HepG2 (cell line): ENCODE measurements around the gene LOC128125822.

ENCODE experiments used
- ATF1 ChIP-seq: IDR thresholded peaks from 2 replicates; pipeline ENCODE4 v1.6.1; 2016; ENCODE audit warnings: mild to moderate bottlenecking, control low read depth
- E2F5 ChIP-seq: sonication (generic); formaldehyde crosslinking; conservative IDR thresholded peaks from 2 replicates; pipeline ENCODE4 v1.4.0; 2020; ENCODE audit warnings: missing genetic modification reagents
- FOXO1 ChIP-seq: sonication (generic); formaldehyde crosslinking; IDR thresholded peaks from 2 replicates; pipeline ENCODE4 v1.4.0; 2020; ENCODE audit warnings: missing genetic modification reagents
- GATAD1 ChIP-seq: IDR thresholded peaks from 2 replicates; pipeline ENCODE4 v1.6.1; 2016; ENCODE audit warnings: missing genetic modification reagents, missing compliant biosample characterization
- KLF16 ChIP-seq, 2 experiments: sonication (generic) in 1 of 2; formaldehyde crosslinking in 1 of 2; IDR thresholded peaks; 2 replicates each; pipeline versions ENCODE4 v1.6.1 to v1.8.0; 2016 to 2023; ENCODE audit warnings: missing genetic modification reagents in 2 of 2, missing compliant biosample characterization in 1 of 2
- MEF2D ChIP-seq: sonication (generic); formaldehyde crosslinking; IDR thresholded peaks from 2 replicates; pipeline ENCODE4 v1.5.1; 2020; ENCODE audit warnings: mild to moderate bottlenecking, missing genetic modification reagents
- SMAD1 ChIP-seq: sonication (generic); formaldehyde crosslinking; IDR thresholded peaks from 2 replicates; pipeline ENCODE4 v1.4.0; 2020; ENCODE audit warnings: missing genetic modification reagents, low read depth, mild to moderate bottlenecking, borderline replicate concordance
- THRA ChIP-seq: sonication (generic); formaldehyde crosslinking; IDR thresholded peaks from 2 replicates; pipeline ENCODE4 v1.4.0; 2020; ENCODE audit warnings: missing genetic modification reagents, borderline replicate concordance
- ZKSCAN5 ChIP-seq: sonication (generic); formaldehyde crosslinking; IDR thresholded peaks from 2 replicates; pipeline ENCODE4 v1.5.1; 2020; ENCODE audit warnings: mild to moderate bottlenecking, missing genetic modification reagents
- ZNF33A ChIP-seq: sonication (generic); formaldehyde crosslinking; IDR thresholded peaks from 2 replicates; pipeline ENCODE4 v1.5.1; 2020; ENCODE audit warnings: missing genetic modification reagents, mild to moderate bottlenecking, moderate library complexity, borderline replicate concordance
- ZNF530 ChIP-seq: sonication (generic); formaldehyde crosslinking; IDR thresholded peaks from 2 replicates; pipeline ENCODE4 v1.5.0; 2020; ENCODE audit warnings: low read depth, mild to moderate bottlenecking, missing genetic modification reagents
- ZNF598 ChIP-seq: sonication (generic); formaldehyde crosslinking; IDR thresholded peaks from 2 replicates; pipeline ENCODE4 v1.5.1; 2020; ENCODE audit warnings: mild to moderate bottlenecking, missing genetic modification reagents, borderline replicate concordance
- ZNF879 ChIP-seq: sonication (generic); formaldehyde crosslinking; IDR thresholded peaks from 2 replicates; pipeline ENCODE4 v1.8.1; 2023; ENCODE audit warnings: missing genetic modification reagents
- ZSCAN29 ChIP-seq: sonication (generic); formaldehyde crosslinking; conservative IDR thresholded peaks from 2 replicates; pipeline ENCODE4 v1.4.0; 2020; ENCODE audit warnings: mild to moderate bottlenecking, missing genetic modification reagents
- TF ChIP-seq, protein P1 (sequence below): sonication (generic); formaldehyde crosslinking; IDR thresholded peaks from 2 replicates; pipeline ENCODE4 v1.5.1; 2020; ENCODE audit warnings: missing genetic modification reagents, mild to moderate bottlenecking, borderline replicate concordance
- TF ChIP-seq, protein P2 (sequence below): sonication (generic); formaldehyde crosslinking; IDR thresholded peaks from 2 replicates; pipeline ENCODE4 v1.4.0; 2020; ENCODE audit warnings: missing genetic modification reagents, borderline replicate concordance

The LOC128125822 gene

DNA sequence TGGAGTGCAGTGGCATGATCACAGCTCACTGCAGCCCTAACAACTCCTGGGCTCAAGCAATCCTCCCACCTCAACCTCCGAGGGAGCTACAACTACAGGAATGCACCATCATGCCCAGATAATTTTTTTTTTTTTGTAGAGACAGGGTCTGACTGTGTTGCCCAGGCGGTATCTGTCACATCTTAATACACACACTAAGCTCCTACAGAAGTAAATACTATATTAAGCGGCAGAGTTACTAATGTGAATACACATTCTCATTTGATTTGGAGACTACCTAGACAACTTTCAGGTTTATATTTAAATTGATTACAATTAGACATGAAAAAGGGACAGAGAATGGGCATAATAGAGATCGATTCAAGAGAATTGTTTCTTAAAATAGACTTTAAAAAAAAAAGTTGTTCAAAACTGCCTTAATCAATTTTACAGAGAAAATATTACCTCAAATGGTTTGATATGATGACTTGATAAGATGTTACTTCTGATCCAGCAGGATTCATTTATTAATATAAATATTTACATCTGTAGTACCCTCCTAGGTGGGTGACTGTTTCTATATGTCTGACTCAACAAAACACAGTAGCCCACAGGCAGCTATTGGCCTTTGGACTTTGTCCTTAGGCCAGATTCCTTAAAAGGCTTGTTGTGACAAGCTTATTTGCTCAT is 7.1 kb upstream of the LOC128125822 start (continued):
- TF ChIP-seq E2F5 (CRISPR knock-in tag): no peak
- TF ChIP-seq SMAD1: no peak
- TF ChIP-seq ZSCAN29 (CRISPR knock-in tag): no peak; the same call in 1 of the 2 replicates
- TF ChIP-seq ZNF530 (CRISPR knock-in tag): no peak
- peak; percentile 88 for TF ChIP-seq THRA
- TF ChIP-seq, protein P1, sequence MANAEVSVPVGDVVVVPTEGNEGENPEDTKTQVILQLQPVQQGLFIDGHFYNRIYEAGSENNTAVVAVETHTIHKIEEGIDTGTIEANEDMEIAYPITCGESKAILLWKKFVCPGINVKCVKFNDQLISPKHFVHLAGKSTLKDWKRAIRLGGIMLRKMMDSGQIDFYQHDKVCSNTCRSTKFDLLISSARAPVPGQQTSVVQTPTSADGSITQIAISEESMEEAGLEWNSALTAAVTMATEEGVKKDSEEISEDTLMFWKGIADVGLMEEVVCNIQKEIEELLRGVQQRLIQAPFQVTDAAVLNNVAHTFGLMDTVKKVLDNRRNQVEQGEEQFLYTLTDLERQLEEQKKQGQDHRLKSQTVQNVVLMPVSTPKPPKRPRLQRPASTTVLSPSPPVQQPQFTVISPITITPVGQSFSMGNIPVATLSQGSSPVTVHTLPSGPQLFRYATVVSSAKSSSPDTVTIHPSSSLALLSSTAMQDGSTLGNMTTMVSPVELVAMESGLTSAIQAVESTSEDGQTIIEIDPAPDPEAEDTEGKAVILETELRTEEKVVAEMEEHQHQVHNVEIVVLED (CRISPR knock-in tag): no peak
- no peak for TF ChIP-seq ZKSCAN5 (CRISPR knock-in tag)
- TF ChIP-seq, protein P2, sequence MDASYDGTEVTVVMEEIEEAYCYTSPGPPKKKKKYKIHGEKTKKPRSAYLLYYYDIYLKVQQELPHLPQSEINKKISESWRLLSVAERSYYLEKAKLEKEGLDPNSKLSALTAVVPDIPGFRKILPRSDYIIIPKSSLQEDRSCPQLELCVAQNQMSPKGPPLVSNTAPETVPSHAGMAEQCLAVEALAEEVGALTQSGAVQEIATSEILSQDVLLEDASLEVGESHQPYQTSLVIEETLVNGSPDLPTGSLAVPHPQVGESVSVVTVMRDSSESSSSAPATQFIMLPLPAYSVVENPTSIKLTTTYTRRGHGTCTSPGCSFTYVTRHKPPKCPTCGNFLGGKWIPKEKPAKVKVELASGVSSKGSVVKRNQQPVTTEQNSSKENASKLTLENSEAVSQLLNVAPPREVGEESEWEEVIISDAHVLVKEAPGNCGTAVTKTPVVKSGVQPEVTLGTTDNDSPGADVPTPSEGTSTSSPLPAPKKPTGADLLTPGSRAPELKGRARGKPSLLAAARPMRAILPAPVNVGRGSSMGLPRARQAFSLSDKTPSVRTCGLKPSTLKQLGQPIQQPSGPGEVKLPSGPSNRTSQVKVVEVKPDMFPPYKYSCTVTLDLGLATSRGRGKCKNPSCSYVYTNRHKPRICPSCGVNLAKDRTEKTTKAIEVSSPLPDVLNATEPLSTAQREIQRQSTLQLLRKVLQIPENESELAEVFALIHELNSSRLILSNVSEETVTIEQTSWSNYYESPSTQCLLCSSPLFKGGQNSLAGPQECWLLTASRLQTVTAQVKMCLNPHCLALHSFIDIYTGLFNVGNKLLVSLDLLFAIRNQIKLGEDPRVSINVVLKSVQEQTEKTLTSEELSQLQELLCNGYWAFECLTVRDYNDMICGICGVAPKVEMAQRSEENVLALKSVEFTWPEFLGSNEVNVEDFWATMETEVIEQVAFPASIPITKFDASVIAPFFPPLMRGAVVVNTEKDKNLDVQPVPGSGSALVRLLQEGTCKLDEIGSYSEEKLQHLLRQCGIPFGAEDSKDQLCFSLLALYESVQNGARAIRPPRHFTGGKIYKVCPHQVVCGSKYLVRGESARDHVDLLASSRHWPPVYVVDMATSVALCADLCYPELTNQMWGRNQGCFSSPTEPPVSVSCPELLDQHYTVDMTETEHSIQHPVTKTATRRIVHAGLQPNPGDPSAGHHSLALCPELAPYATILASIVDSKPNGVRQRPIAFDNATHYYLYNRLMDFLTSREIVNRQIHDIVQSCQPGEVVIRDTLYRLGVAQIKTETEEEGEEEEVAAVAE: 0 out of 2 replicates have a peak, but pooled peaks have one; percentile 15
- TF ChIP-seq ZNF598: no peak
- TF ChIP-seq ATF1 (CRISPR knock-in tag): no peak
- TF ChIP-seq FOXO1: peak; percentile 91
- no peak for TF ChIP-seq MEF2D (CRISPR knock-in tag)
- TF ChIP-seq ZNF33A (CRISPR knock-in tag): no peak
- TF ChIP-seq KLF16 (CRISPR knock-in tag; IDR thresholded peaks at IDR 0.05): peak in 1 of 2 experiments; percentile 82; a peak in 1 of 4 replicates
- no peak for TF ChIP-seq ZNF879
- TF ChIP-seq GATAD1 (CRISPR knock-in tag): 0 out of 2 replicates have a peak, but pooled peaks have one; percentile 17
